ENCODE results near the gene ELL.

The ELL gene

GRCh38 chr19:18490728-18491127 is 31.1 kb downstream of the ELL start:
- no peak for DNase-seq (ENCODE audit: low read depth in 2 of 2, low spot score in 1 of 2)

GRCh38 chr19:18489627-18490184 is 32.2 kb downstream of the ELL start:
- DNase-seq (ENCODE audit: low read depth in 2 of 2, low spot score in 1 of 2), result no peak

- no peak for DNase-seq (ENCODE audit: low read depth in 2 of 2, low spot score in 1 of 2)
Measured at GRCh38 chr19:18488838-18489626, 32.8 kb downstream of the ELL start.

GRCh38 chr19:18488403-18488723 is 33.5 kb downstream of the ELL start:
- no peak for DNase-seq (ENCODE audit: low read depth in 2 of 2, low spot score in 1 of 2)

GRCh38 chr19:18487576-18488402 is 34.1 kb downstream of the ELL start:
- DNase-seq (ENCODE audit: low read depth in 2 of 2, low spot score in 1 of 2), result no peak

GRCh38 chr19:18486746-18487145 is 35.1 kb downstream of the ELL start:
- no peak for DNase-seq (ENCODE audit: low read depth in 2 of 2, low spot score in 1 of 2)

- no peak for DNase-seq (ENCODE audit: low read depth in 2 of 2, low spot score in 1 of 2)
Measured at GRCh38 chr19:18484992-18485391, 36.9 kb downstream of the ELL start.

GRCh38 chr19:18483119-18483890 is 38.6 kb downstream of the ELL start:
- DNase-seq (ENCODE audit: low read depth in 2 of 2, low spot score in 1 of 2), result no peak

- no peak for DNase-seq (ENCODE audit: low read depth in 2 of 2, low spot score in 1 of 2)
Measured at GRCh38 chr19:18481505-18482222, 40.2 kb downstream of the ELL start.

- no peak for DNase-seq (ENCODE audit: low read depth in 2 of 2, low spot score in 1 of 2)
Measured at GRCh38 chr19:18480006-18480691, 41.7 kb downstream of the ELL start.

- no peak for DNase-seq (ENCODE audit: low read depth in 2 of 2, low spot score in 1 of 2)
Measured at GRCh38 chr19:18478545-18479311, 43.1 kb downstream of the ELL start.

- no peak for DNase-seq (ENCODE audit: low read depth in 2 of 2, low spot score in 1 of 2)
Measured at GRCh38 chr19:18477974-18478373, 43.9 kb downstream of the ELL start.

GRCh38 chr19:18477042-18477779 is 44.7 kb downstream of the ELL start:
- no peak for DNase-seq (ENCODE audit: low read depth in 2 of 2, low spot score in 1 of 2)

- no peak for DNase-seq (ENCODE audit: low read depth in 2 of 2, low spot score in 1 of 2)
Measured at GRCh38 chr19:18476507-18477041, 45.3 kb downstream of the ELL start.

GRCh38 chr19:18475762-18476331 is 46.0 kb downstream of the ELL start:
- no peak for DNase-seq (ENCODE audit: low read depth in 2 of 2, low spot score in 1 of 2)

- DNase-seq (ENCODE audit: low read depth in 2 of 2, low spot score in 1 of 2), result no peak
Measured at GRCh38 chr19:18475004-18475453, 46.8 kb downstream of the ELL start.

- DNase-seq (ENCODE audit: low read depth in 2 of 2, low spot score in 1 of 2), result no peak
Measured at GRCh38 chr19:18474366-18474887, 47.4 kb downstream of the ELL start.

GRCh38 chr19:18473706-18474087 is 48.2 kb downstream of the ELL start:
- no peak for DNase-seq (ENCODE audit: low read depth in 2 of 2, low spot score in 1 of 2)

All from stimulated activated CD8-positive, alpha-beta memory T cell treated with anti-CD3 and anti-CD28 coated beads, Interleukin-4, amount 100 ng/mL, for 1 hour (primary cell).